ENCODE results near the gene SV2B.

SV2B gene

DNA sequence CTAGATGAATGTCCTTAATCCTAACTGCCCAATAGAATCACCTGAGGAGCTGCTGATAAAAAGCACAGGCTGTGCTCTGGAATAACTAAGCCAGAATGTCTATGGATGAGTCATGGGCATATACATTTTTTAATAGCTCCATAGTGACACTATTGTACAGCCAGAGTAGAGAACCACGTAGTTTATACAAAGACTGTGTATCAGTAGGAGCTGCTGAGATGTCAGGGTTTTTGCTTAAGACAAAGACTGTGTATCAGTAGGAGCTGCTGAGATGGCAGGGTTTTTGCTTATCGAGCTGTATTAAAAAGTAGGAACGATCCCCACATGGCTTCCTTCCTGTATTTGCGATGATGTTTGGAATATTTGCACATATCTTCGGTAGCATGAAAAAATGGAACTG, 137.4 kb downstream of the SV2B start:
- ATAC-seq (no peak), DNase-seq (no peak)
- no peak overlapping the region for H3K27ac Mint-ChIP-seq
- H3K27me3 Mint-ChIP-seq = peaks cover 21% of the 10 kb centered on the region
- no peaks in the 10 kb centered on the region for H3K36me3 Mint-ChIP-seq (ENCODE audit: low read depth)
- no peaks in the 10 kb centered on the region for H3K4me1 Mint-ChIP-seq
- no peak overlapping the region for H3K4me3 Mint-ChIP-seq
- no peaks in the 10 kb centered on the region for H3K9me3 Mint-ChIP-seq

DNA sequence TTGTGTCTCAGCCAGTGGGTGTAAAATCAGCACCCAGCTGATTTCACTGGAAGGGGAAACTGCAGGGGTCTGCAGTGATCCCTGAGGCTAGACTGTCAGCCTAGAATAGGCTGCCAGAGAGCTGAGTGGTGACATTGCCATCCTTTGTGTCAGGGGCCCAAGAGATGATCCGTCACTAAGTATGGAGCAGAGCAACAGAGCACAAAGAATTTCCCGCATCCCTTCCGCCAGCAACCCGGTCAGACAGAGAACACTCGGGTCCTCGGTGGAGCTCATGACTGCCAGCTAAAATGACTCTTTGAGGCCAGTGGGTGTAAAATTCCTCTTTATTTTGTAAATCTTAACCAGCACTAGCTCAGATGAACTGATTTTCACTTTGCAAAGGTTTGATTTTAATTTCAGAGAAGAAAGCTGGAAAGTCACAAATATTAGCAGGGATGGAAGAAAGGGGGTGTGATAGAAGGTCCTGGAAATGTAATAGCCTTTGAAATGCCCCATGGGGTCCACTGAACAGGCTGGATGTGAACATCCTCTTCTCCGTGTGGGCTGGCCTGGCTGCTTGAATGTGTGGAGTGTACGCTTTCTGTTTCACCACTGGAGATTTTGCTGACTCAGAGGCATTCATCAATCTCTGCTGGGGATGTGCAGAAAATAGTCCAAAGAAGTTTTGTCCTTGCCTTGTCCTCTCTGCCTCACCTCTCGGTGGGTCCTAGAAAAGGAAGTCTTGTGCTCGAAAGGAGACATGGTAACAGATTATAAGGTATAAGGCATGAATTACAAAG, 138.8 kb downstream of the SV2B start:
- H3K4me3 Mint-ChIP-seq = no peak overlapping the region
- no peak overlapping the region for H3K27ac Mint-ChIP-seq
- H3K9me3 Mint-ChIP-seq = no peaks in the 10 kb centered on the region
- no peak for DNase-seq
- H3K4me1 Mint-ChIP-seq = no peaks in the 10 kb centered on the region
- H3K36me3 Mint-ChIP-seq (ENCODE audit: low read depth) = no peaks in the 10 kb centered on the region
- peaks cover 18% of the 10 kb centered on the region for H3K27me3 Mint-ChIP-seq
- ATAC-seq = no peak

DNA sequence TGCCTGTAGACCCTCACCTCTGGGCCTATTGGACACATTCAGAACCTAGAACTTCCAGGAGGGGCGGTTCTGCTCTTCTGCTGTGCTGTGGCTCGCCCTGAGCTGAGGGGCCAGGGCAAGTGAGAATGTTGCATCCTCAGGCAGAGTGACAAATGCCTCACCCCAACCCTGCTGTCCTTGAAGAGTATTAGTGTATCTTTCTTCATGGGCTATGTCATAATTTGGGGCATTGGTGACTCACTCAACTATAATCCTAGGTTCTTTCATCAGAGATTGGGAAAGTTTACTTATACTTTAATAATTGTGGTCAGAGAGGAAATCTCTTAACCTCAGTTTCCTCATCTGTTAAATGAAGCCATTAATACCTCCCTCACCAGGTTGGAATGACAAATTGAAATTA, 143.8 kb downstream of the SV2B start:
- H3K27me3 Mint-ChIP-seq = peaks cover 3% of the 10 kb centered on the region
- H3K36me3 Mint-ChIP-seq (ENCODE audit: low read depth) = no peaks in the 10 kb centered on the region
- H3K4me1 Mint-ChIP-seq = no peaks in the 10 kb centered on the region
- H3K9me3 Mint-ChIP-seq = no peaks in the 10 kb centered on the region
- no peak overlapping the region for H3K4me3 Mint-ChIP-seq
- DNase-seq = no peak
- ATAC-seq = no peak
- H3K27ac Mint-ChIP-seq = no peak overlapping the region

DNA sequence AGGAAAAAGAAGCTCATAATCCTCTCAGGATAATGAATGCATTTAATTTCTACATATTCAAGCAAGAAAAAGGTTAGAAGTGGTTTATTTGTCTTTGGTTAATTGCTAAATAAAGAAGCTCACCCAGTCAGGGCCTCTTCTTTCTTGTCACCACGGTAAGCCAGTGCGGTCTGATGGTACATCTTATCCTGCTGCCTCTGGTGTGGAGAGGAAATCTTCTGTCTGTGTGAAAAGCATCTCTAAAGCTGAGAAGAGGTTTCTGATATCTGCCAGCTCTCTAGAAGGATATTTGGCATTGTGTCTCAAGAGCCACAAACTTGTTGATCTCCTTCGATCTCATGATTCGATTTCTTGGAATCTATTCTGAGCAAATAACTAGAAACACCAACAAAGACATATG, 144.9 kb downstream of the SV2B start:
- no peaks in the 10 kb centered on the region for H3K36me3 Mint-ChIP-seq (ENCODE audit: low read depth)
- no peaks in the 10 kb centered on the region for H3K4me1 Mint-ChIP-seq
- no peaks in the 10 kb centered on the region for H3K9me3 Mint-ChIP-seq
- H3K4me3 Mint-ChIP-seq = no peak overlapping the region
- ATAC-seq = no peak
- H3K27ac Mint-ChIP-seq = no peak overlapping the region
- peaks cover 6% of the 10 kb centered on the region for H3K27me3 Mint-ChIP-seq
- no peak for DNase-seq

DNA sequence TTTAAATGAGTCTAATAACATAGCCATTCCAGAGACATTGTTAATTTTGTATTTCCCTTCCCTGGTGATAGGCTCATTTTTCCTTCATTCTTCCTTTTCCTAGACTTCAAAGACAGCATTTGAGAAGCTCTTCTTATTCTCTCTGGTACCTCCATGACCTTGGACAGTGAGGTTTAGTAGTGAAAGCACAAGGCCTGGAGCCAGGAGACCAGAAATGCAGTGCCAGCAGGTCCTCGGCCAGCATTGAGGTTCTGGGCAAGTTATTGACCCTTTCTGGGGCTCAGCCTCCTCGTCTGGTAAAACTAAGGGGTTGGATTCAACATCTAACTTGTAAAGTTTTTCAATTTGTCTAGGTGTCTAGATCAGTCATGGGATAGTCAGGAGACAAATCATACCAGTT, 146.9 kb downstream of the SV2B start:
- H3K4me3 Mint-ChIP-seq = no peak overlapping the region
- H3K36me3 Mint-ChIP-seq (ENCODE audit: low read depth) = no peaks in the 10 kb centered on the region
- DNase-seq (no peak), ATAC-seq (no peak)
- no peaks in the 10 kb centered on the region for H3K9me3 Mint-ChIP-seq
- H3K27ac Mint-ChIP-seq = no peak overlapping the region
- H3K27me3 Mint-ChIP-seq = peaks cover 6% of the 10 kb centered on the region
- no peaks in the 10 kb centered on the region for H3K4me1 Mint-ChIP-seq

DNA sequence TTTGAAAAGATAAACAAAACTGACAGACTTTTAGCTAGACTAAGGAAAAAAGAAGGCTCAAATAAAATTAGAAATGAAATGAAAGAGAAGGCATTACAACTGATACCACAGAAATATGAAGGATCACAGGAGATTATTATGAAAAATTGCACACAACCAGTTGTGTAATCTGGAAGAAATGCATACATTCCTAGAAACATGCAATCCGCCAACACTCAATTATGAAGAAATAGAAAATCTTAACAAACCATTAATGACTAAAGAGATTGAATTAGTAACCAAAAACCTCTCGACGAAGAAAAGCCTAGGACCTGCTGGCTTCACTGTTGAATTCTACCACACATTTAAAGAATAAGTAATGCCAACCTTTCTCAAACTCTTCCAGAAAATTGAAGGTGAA, 149.5 kb downstream of the SV2B start:
- H3K27ac Mint-ChIP-seq = no peak overlapping the region
- no peaks in the 10 kb centered on the region for H3K36me3 Mint-ChIP-seq (ENCODE audit: low read depth)
- peaks cover 2% of the 10 kb centered on the region for H3K4me1 Mint-ChIP-seq
- H3K4me3 Mint-ChIP-seq = no peak overlapping the region
- DNase-seq = no peak
- peaks cover 6% of the 10 kb centered on the region for H3K27me3 Mint-ChIP-seq
- no peak for ATAC-seq
- no peaks in the 10 kb centered on the region for H3K9me3 Mint-ChIP-seq

DNA sequence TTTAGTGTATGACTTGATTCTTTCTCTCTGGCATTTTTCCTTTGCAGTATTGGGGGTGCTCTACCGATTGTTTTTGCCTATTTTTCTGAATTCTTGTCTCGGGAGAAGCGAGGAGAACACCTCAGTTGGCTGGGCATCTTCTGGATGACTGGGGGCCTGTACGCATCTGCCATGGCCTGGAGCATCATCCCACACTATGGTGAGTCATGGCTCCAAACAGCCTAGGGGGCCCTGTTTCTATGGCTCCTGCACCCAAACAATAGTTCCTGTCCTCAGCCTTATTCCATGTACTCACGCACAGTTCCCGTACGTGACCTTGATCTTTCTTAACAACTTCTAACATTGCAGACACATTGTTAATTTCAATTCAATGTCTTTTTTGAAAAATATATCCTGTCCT, 152.3 kb downstream of the SV2B start:
- H3K4me1 Mint-ChIP-seq = peaks cover 2% of the 10 kb centered on the region
- ATAC-seq (no peak), DNase-seq (no peak)
- H3K27me3 Mint-ChIP-seq = peaks cover 11% of the 10 kb centered on the region
- no peak overlapping the region for H3K27ac Mint-ChIP-seq
- no peaks in the 10 kb centered on the region for H3K36me3 Mint-ChIP-seq (ENCODE audit: low read depth)
- no peaks in the 10 kb centered on the region for H3K9me3 Mint-ChIP-seq
- H3K4me3 Mint-ChIP-seq = no peak overlapping the region

DNA sequence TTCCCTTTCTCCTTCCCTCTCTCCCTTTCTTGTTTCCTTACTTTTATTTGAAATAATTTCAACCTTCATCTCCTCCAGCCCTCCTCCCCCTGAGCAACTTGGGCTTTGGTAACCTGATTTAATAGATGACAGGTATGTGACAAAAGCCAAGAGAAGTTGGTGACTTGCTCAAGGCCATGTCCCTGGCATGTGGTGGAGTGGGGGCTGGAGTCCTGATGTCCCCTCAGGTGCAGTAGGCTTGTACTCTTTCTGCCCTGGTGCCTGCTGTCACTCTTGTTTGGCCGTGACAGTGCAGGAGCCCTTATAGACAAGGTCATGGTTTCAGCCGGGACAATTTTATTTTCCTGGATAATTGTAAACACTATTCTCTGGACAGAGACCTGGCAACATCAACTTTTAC, 152.7 kb downstream of the SV2B start:
- Mint-ChIP-seq H3K9me3 (no peaks in the 10 kb centered on the region), H3K27ac (no peak overlapping the region), H3K4me1 (peaks cover 2% of the 10 kb centered on the region), H3K27me3 (peaks cover 11% of the 10 kb centered on the region), H3K4me3 (no peak overlapping the region), H3K36me3 (ENCODE audit: low read depth) (no peaks in the 10 kb centered on the region)
- DNase-seq = no peak
- ATAC-seq = no peak

DNA sequence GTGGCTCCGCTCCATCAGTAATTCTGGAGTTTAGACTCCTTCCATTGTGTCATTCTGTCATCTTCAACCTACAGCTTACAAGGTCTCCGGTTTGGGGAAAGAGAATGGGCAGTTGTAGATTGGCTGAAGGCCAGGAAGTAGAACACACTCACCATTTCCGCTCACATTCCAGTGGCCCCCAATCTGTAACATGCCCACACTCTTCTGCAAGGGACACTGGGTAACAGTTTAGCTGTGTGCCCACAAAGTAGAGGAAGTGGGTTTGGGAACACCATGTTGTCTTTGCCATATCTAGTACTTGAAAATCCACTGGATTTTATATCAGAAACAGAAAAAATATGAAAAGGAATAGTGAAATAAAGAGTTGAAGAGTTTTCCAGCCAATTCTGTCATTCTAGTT, 153.5 kb downstream of the SV2B start:
- no peak for DNase-seq
- no peak for ATAC-seq
- Mint-ChIP-seq H3K36me3 (ENCODE audit: low read depth) (no peaks in the 10 kb centered on the region), H3K27ac (no peak overlapping the region), H3K9me3 (no peaks in the 10 kb centered on the region), H3K27me3 (peaks cover 11% of the 10 kb centered on the region), H3K4me1 (peaks cover 2% of the 10 kb centered on the region), H3K4me3 (no peak overlapping the region)

DNA sequence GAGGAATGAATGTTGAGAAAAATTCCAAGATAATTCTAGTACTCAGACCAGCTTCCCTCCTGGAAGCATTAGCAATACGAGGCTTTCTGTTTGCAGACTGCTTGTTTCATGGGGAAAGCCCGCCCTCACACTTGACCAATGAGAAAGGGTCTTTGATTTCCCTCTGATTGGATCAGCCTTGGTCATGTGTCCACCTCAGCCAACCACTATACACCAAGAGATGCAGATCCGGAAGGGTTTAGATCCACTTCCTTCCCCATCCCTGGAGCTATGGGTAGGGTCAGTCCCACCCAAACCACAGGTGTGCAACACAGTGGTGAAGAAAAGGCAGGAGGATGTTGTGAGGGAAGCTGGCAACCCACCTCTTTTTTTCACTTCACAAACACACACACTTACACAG, 154.7 kb downstream of the SV2B start:
- Mint-ChIP-seq H3K27me3 (peaks cover 8% of the 10 kb centered on the region), H3K27ac (no peak overlapping the region), H3K4me1 (peaks cover 2% of the 10 kb centered on the region), H3K4me3 (no peak overlapping the region), H3K36me3 (ENCODE audit: low read depth) (no peaks in the 10 kb centered on the region), H3K9me3 (no peaks in the 10 kb centered on the region)
- no peak for ATAC-seq
- no peak for DNase-seq

DNA sequence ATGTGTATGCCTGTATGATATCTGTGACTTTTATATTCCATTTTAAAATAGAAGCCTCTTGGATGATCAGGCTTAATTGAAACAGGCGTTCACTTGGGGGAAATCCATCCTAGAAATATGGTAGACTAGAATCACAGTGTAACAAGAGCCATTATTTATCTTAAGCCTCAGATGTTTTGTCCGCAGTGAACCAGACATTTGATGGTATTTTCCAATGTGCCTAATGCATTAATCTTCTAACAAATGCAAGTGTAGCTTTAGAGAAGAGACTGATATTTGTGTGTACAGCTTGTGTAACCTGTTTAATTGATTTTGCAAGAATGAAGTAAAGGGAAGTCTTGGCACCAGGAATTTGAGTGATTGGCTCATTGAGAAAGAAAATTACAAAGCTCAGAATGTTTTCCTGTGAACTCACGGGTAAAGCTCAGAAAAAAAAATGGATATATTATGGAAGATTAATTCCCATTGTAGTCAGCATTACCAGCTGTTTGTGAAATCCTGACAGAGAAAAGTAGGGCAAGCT, 155.7 kb downstream of the SV2B start:
- Mint-ChIP-seq H3K4me3 (no peak overlapping the region), H3K4me1 (peaks cover 2% of the 10 kb centered on the region), H3K27ac (no peak overlapping the region), H3K9me3 (no peaks in the 10 kb centered on the region), H3K27me3 (peaks cover 9% of the 10 kb centered on the region), H3K36me3 (ENCODE audit: low read depth) (no peaks in the 10 kb centered on the region)
- ATAC-seq (no peak), DNase-seq (no peak)

DNA sequence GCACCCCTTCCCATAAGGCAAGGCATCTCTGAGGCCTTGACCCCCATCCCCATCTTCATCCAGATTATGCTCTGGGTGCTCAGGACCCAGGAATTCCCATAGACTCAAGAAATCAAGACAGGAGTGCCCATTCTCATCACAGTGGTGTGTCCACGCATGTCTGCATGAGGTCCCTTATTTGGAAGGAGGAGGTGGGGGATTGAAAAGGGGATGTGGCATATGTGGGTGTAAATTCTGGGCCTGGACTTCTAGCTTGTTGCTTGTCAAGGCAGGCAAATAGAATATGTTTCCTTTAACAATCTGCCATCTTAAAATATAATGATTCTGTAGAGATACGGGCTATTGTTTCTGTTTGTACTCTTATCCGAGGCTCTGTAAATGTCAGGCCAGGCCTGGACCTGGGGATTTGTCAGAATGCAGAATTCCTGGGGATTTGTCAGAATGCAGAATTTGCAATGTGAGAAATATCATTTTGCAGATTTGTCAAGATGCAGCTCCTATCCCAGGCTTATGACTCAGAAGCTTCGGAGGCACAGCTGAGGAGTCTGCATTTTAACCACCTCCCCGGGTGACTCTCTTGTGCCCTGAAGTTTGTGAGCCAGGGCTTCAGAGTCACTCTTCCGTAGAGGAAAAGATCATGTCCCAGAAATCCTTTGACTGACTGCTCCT, 157.8 kb downstream of the SV2B start:
- Mint-ChIP-seq H3K4me3 (no peak overlapping the region), H3K9me3 (no peaks in the 10 kb centered on the region), H3K27ac (no peak overlapping the region), H3K4me1 (peaks cover 2% of the 10 kb centered on the region), H3K27me3 (peaks cover 9% of the 10 kb centered on the region), H3K36me3 (ENCODE audit: low read depth) (no peaks in the 10 kb centered on the region)
- DNase-seq = no peak
- no peak for ATAC-seq

DNA sequence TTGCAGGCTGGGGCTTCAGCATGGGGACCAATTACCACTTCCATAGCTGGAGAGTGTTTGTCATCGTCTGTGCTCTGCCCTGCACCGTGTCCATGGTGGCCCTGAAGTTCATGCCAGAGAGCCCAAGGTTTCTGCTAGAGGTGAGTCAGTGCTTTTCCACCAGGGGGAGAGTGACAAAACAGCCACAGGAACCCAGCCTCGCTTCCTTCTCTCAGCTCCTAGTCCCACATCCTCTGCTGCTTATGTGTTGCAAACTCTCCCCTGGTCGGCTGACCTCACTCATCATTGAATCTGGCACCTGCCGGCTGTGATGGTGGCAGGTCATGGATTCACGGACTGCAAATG, 158.3 kb downstream of the SV2B start:
- Mint-ChIP-seq H3K4me3 (no peak overlapping the region), H3K9me3 (no peaks in the 10 kb centered on the region), H3K4me1 (peaks cover 2% of the 10 kb centered on the region), H3K36me3 (ENCODE audit: low read depth) (no peaks in the 10 kb centered on the region), H3K27ac (no peak overlapping the region), H3K27me3 (peaks cover 9% of the 10 kb centered on the region)
- DNase-seq = peak; percentile 5
- ATAC-seq = peak; percentile 63

DNA sequence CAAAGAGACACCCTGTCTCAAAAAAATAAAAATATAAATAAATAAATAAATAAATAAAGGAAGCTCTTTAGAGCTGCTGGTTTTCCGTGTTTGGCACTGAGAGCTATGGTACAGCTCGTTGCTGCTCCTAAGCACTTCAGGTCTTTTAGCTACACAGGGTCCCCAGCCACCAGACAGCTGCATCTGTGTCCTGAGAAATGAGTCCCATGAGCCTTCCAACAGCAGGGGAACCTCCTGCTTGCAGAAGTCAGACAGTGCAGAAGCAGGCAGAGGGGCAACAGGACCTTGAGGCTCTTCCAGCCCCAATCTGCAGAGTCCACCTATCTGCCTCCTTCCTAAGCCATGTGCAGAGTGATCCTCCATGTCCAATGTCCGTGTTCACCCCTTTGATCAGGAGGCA, 159.0 kb downstream of the SV2B start:
- H3K36me3 Mint-ChIP-seq (ENCODE audit: low read depth) = no peaks in the 10 kb centered on the region
- ATAC-seq = no peak

DNA sequence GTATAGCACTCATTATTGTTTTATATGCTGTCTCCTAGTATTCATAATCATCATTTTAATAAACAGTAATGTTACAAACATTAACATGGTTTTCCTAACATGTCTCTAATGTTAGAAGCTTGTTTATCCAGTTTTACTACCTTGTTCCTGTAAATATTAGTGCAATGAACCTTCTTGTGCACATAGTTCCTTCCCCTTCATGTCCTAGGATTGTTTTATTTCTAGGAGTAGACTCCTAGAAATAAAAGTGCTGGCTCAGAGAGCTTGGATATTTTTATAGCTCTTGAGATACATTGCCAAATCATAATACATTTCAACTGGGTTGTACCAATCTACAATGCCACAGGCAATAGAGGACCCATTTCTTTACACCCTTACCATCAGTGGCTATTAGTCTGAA, 161.3 kb downstream of the SV2B start:
- ATAC-seq (no peak), DNase-seq (no peak)
- Mint-ChIP-seq H3K4me1 (no peaks in the 10 kb centered on the region), H3K27me3 (peaks cover 10% of the 10 kb centered on the region), H3K4me3 (no peak overlapping the region), H3K36me3 (ENCODE audit: low read depth) (no peaks in the 10 kb centered on the region), H3K9me3 (no peaks in the 10 kb centered on the region), H3K27ac (no peak overlapping the region)

More for the DNA sequence above, 159.0 kb downstream of the SV2B start:
- H3K27me3 Mint-ChIP-seq = peaks cover 9% of the 10 kb centered on the region
- no peaks in the 10 kb centered on the region for H3K4me1 Mint-ChIP-seq
- no peak overlapping the region for H3K4me3 Mint-ChIP-seq
- H3K27ac Mint-ChIP-seq = no peak overlapping the region
- no peaks in the 10 kb centered on the region for H3K9me3 Mint-ChIP-seq
- DNase-seq = no peak
